MM.1S (cell line): ENCODE data around the gene UMOD.

Experiments used
- DNase-seq: peaks from one replicate; pipeline ENCODE4 v3.0.0-alpha.2; 2015
- H2AFZ ChIP-seq: fragments of 300-600 bp; sonication (generic); 2 replicates; pipeline ENCODE4 v1.6.0; 2016; ENCODE audit warnings: antibody characterized with exemption, low read length
- H3F3A ChIP-seq: fragments of 300-600 bp; sonication (generic); 2 replicates; pipeline ENCODE4 v1.6.1; 2016; ENCODE audit warnings: mild to moderate bottlenecking, antibody characterized with exemption, low read length, moderate library complexity, mixed read lengths; ENCODE audit not compliant: insufficient read depth
- H3K27ac ChIP-seq: fragments of 300-600 bp; sonication (generic); 2 replicates; pipeline ENCODE4 v1.5.1; 2016; ENCODE audit warnings: mild to moderate bottlenecking, low read length
- H3K27me3 ChIP-seq: fragments of 300-600 bp; sonication (generic); replicated peaks from 2 replicates; pipeline ENCODE4 v1.6.0; 2016; ENCODE audit warnings: low read length; ENCODE audit not compliant: insufficient read depth
- H3K36me3 ChIP-seq: fragments of 300-600 bp; sonication (generic); replicated peaks from 2 replicates; pipeline ENCODE4 v1.6.1; 2016; ENCODE audit warnings: mild to moderate bottlenecking, low read length, mixed read lengths; ENCODE audit not compliant: insufficient read depth
- H3K4me1 ChIP-seq: fragments of 300-600 bp; sonication (generic); 2 replicates; pipeline ENCODE4 v1.6.1; 2016; ENCODE audit warnings: low read length, mixed read lengths
- H3K4me2 ChIP-seq: fragments of 300-600 bp; sonication (generic); 2 replicates; pipeline ENCODE4 v1.6.0; 2016; ENCODE audit warnings: low read depth, low read length
- H3K4me3 ChIP-seq: fragments of 300-600 bp; sonication (generic); 2 replicates; pipeline ENCODE4 v1.5.1; 2016; ENCODE audit warnings: low read length, mixed read lengths
- H3K79me2 ChIP-seq: fragments of 300-600 bp; sonication (generic); 2 replicates; pipeline ENCODE4 v1.6.1; 2016; ENCODE audit warnings: mixed run types, low read length, mixed read lengths
- H3K9ac ChIP-seq: fragments of 300-600 bp; sonication (generic); 2 replicates; pipeline ENCODE4 v1.6.1; 2016; ENCODE audit warnings: low read length, mixed read lengths
- H3K9me2 ChIP-seq: fragments of 300-600 bp; sonication (generic); replicated peaks from 2 replicates; pipeline ENCODE4 v1.6.1; 2016; ENCODE audit warnings: mild to moderate bottlenecking, low read length, mixed read lengths; ENCODE audit not compliant: insufficient read depth
- H3K9me3 ChIP-seq: fragments of 300-600 bp; sonication (generic); replicated peaks from 2 replicates; pipeline ENCODE4 v1.6.1; 2016; ENCODE audit warnings: mild to moderate bottlenecking, low read length, mixed read lengths; ENCODE audit not compliant: insufficient read depth
- H4K20me1 ChIP-seq: fragments of 300-600 bp; sonication (generic); 2 replicates; pipeline ENCODE4 v1.6.1; 2016; ENCODE audit warnings: mild to moderate bottlenecking, low read length, moderate library complexity, mixed read lengths; ENCODE audit not compliant: insufficient read depth
- EZH2 ChIP-seq: fragments of 300-600 bp; sonication (generic); optimal IDR thresholded peaks from 2 replicates; pipeline ENCODE3; 2017; ENCODE audit warnings: low read depth, mild to moderate bottlenecking, antibody characterized with exemption, low read length, mixed read lengths
- EZH2phosphoT487 ChIP-seq: fragments of 300-600 bp; sonication (generic); IDR thresholded peaks from 2 replicates; pipeline ENCODE4 v1.6.1; 2018; ENCODE audit warnings: antibody characterized with exemption, low read length
- TF ChIP-seq, protein P1 (sequence below): fragments of 300-600 bp; sonication (generic); IDR thresholded peaks from 2 replicates; pipeline ENCODE4 v1.5.1; 2016; ENCODE audit warnings: antibody characterized with exemption, low read length, mixed read lengths

UMOD gene

DNA sequence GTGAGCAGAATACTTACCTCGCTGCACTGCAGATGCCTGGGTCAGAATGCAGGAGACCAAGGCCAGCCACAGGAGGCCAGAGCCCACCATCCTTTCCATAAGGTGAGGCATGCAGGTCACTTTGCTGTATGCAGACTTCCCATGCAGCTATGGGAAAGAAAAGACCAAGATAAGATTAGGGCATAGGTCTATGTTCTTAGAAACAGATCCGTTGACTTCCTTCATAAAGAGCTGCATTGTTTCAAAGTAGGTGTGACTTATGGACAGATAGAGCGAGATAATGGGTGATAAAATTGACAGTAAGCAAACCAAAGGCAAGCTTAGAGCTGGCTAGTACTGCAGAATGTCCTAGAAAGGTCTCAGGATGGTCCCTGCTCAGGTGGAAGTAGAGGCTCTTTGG lies 26.2 kb downstream of the UMOD start:
- DNase-seq, result no peak

DNA sequence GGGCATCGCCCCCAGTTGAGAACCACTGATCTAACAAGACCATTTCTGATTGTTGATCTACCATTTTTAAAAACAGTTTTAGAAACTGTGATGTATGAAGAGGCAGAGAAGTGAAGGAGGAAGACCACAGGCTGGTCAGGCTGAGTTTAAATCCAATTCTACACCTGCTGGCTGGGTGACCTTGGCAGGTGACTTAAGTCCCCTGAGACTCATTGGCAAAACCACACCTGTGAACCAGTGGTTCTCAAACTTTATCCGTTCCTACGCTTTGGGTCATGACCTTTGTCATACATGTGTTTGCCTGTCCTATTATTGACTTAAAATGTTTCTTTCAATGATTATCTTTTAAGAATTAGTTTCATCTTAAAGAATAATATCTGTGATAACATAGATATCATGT lies 27.5 kb downstream of the UMOD start:
- Histone ChIP-seq H3K27me3 (no peaks in the 10 kb centered on the region), H3F3A (no peaks in the 10 kb centered on the region), H3K4me1 (no peaks in the 10 kb centered on the region), H3K4me2 (no peak overlapping the region), H3K4me3 (no peak overlapping the region), H3K36me3 (no peaks in the 10 kb centered on the region), H3K9me3 (no peaks in the 10 kb centered on the region), H3K9me2 (no peaks in the 10 kb centered on the region), H2AFZ (no peak overlapping the region), H3K9ac (no peak overlapping the region), H4K20me1 (no peaks in the 10 kb centered on the region), H3K79me2 (no peaks in the 10 kb centered on the region), H3K27ac (no peak overlapping the region)
- DNase-seq, result no peak
- TF ChIP-seq EZH2phosphoT487, result no peak
- TF ChIP-seq, protein P1, sequence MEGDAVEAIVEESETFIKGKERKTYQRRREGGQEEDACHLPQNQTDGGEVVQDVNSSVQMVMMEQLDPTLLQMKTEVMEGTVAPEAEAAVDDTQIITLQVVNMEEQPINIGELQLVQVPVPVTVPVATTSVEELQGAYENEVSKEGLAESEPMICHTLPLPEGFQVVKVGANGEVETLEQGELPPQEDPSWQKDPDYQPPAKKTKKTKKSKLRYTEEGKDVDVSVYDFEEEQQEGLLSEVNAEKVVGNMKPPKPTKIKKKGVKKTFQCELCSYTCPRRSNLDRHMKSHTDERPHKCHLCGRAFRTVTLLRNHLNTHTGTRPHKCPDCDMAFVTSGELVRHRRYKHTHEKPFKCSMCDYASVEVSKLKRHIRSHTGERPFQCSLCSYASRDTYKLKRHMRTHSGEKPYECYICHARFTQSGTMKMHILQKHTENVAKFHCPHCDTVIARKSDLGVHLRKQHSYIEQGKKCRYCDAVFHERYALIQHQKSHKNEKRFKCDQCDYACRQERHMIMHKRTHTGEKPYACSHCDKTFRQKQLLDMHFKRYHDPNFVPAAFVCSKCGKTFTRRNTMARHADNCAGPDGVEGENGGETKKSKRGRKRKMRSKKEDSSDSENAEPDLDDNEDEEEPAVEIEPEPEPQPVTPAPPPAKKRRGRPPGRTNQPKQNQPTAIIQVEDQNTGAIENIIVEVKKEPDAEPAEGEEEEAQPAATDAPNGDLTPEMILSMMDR, result no peak

More for the DNA sequence above, 26.2 kb downstream of the UMOD start:
- H3K4me1 ChIP-seq, result no peaks in the 10 kb centered on the region
- no peak overlapping the region for H3K4me2 ChIP-seq
- H3K79me2 ChIP-seq, result no peaks in the 10 kb centered on the region
- no peaks in the 10 kb centered on the region for H3K27me3 ChIP-seq
- H3F3A ChIP-seq, result no peaks in the 10 kb centered on the region
- H2AFZ ChIP-seq, result no peak overlapping the region
- TF ChIP-seq EZH2 (no peak), EZH2phosphoT487 (no peak)
- TF ChIP-seq, protein P1, result no peak
- no peaks in the 10 kb centered on the region for H3K9me2 ChIP-seq
- no peaks in the 10 kb centered on the region for H3K36me3 ChIP-seq
- no peak overlapping the region for H3K9ac ChIP-seq
- H3K9me3 ChIP-seq, result no peaks in the 10 kb centered on the region
- no peak overlapping the region for H3K4me3 ChIP-seq
- no peak overlapping the region for H3K27ac ChIP-seq
- no peaks in the 10 kb centered on the region for H4K20me1 ChIP-seq

DNA sequence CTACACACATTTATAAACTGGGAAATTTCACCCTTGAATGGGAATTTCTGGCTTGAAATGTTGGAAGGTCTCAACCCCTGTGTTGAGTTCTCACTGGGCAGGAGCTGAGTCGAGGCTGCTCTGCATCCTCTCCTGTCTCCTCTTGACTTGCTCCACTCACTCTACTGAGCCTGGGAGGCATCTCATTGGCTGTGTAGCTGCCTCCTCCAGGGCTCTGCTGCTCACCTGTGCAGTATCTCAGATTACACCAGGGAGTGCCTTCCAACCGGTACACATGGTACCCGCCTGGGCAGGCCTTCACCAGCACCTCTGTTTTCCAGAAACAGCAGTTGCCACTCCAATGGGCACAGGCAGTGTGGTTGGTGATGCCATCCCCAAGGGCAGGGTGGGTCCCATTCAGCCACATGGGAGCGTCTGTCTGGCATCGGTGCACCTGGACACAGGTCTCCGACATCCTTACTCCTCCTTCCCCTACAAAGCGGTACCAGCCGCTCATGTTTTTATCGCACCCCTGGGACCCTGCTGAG lies 28.9 kb downstream of the UMOD start:
- H3K4me2 ChIP-seq, result no peak overlapping the region
- no peaks in the 10 kb centered on the region for H3K9me2 ChIP-seq
- no peaks in the 10 kb centered on the region for H3K4me1 ChIP-seq
- H3K27me3 ChIP-seq, result no peaks in the 10 kb centered on the region
- H3K9ac ChIP-seq, result no peak overlapping the region
- no peak overlapping the region for H3K27ac ChIP-seq
- no peaks in the 10 kb centered on the region for H3K79me2 ChIP-seq
- H2AFZ ChIP-seq, result no peak overlapping the region
- no peaks in the 10 kb centered on the region for H3F3A ChIP-seq
- DNase-seq, result no peak
- no peaks in the 10 kb centered on the region for H4K20me1 ChIP-seq
- TF ChIP-seq, protein P1, result no peak
- no peak for TF ChIP-seq EZH2
- no peak for TF ChIP-seq EZH2phosphoT487
- no peak overlapping the region for H3K4me3 ChIP-seq
- H3K36me3 ChIP-seq, result no peaks in the 10 kb centered on the region
- H3K9me3 ChIP-seq, result no peaks in the 10 kb centered on the region
